ENCODE data around the gene IGFBP2.
A peak's percentile ranks its signal among the peaks of the same experiment; 100 is the strongest.

Gene IGFBP2

GRCh38 chr2:216663846-216664245 is 30.6 kb downstream of the IGFBP2 start:
- DNase-seq (ENCODE audit: low spot score): no peak

GRCh38 chr2:216664593-216665034 is 31.4 kb downstream of the IGFBP2 start:
- DNase-seq (ENCODE audit: low spot score): no peak

GRCh38 chr2:216665242-216665641 is 32.0 kb downstream of the IGFBP2 start:
- DNase-seq (ENCODE audit: low spot score): no peak

- DNase-seq (ENCODE audit: low spot score): no peak
These were observed 32.5 kb downstream of the IGFBP2 start for GRCh38 chr2:216665717-216666116.

- peak; percentile 69 for DNase-seq (ENCODE audit: low spot score)
These were observed 33.4 kb downstream of the IGFBP2 start for GRCh38 chr2:216666461-216667233.

- DNase-seq (ENCODE audit: low spot score): no peak
These were observed 37.3 kb downstream of the IGFBP2 start for GRCh38 chr2:216670266-216671080.

GRCh38 chr2:216671081-216671411 is 37.8 kb downstream of the IGFBP2 start:
- DNase-seq (ENCODE audit: low spot score): no peak

- DNase-seq (ENCODE audit: low spot score): no peak
These were observed 38.6 kb downstream of the IGFBP2 start for GRCh38 chr2:216671791-216672343.

GRCh38 chr2:216672466-216672865 is 39.2 kb downstream of the IGFBP2 start:
- DNase-seq (ENCODE audit: low spot score): no peak

GRCh38 chr2:216673021-216673420 is 39.8 kb downstream of the IGFBP2 start:
- no peak for DNase-seq (ENCODE audit: low spot score)

- DNase-seq (ENCODE audit: low spot score): no peak
These were observed 40.4 kb downstream of the IGFBP2 start for GRCh38 chr2:216673609-216674008.

- DNase-seq (ENCODE audit: low spot score): no peak
These were observed 41.2 kb downstream of the IGFBP2 start for GRCh38 chr2:216674376-216674775.

GRCh38 chr2:216676630-216677029 is 43.4 kb downstream of the IGFBP2 start:
- no peak for DNase-seq (ENCODE audit: low spot score)

- DNase-seq (ENCODE audit: low spot score): no peak
These were observed 44.3 kb downstream of the IGFBP2 start for GRCh38 chr2:216677439-216678097.

- no peak for DNase-seq (ENCODE audit: low spot score)
These were observed 44.9 kb downstream of the IGFBP2 start for GRCh38 chr2:216678098-216678465.

- no peak for DNase-seq (ENCODE audit: low spot score)
These were observed 45.8 kb downstream of the IGFBP2 start for GRCh38 chr2:216678813-216679657.

GRCh38 chr2:216679658-216680024 is 46.4 kb downstream of the IGFBP2 start:
- no peak for DNase-seq (ENCODE audit: low spot score)

- no peak for DNase-seq (ENCODE audit: low spot score)
These were observed 47.9 kb downstream of the IGFBP2 start for GRCh38 chr2:216680951-216681629.

- no peak for DNase-seq (ENCODE audit: low spot score)
These were observed 48.5 kb downstream of the IGFBP2 start for GRCh38 chr2:216681683-216682082.

- DNase-seq (ENCODE audit: low spot score): no peak
These were observed 50.6 kb downstream of the IGFBP2 start for GRCh38 chr2:216683846-216684245.

- no peak for DNase-seq (ENCODE audit: low spot score)
These were observed 52.2 kb downstream of the IGFBP2 start for GRCh38 chr2:216685327-216685875.

Measured in activated CD4-positive, alpha-beta T cell treated with anti-CD3 and anti-CD28 coated beads, Interleukin-2, Interleukin-4, amounts not matched to agents 100 ng/mL and 50 ng/mL, durations not matched to agents 16 hours and 8 hours (primary cell).